HCT116 (cell line): ENCODE measurements around the gene NR4A1. TPM values are rescaled to one million over a fixed set of nuclear protein-coding genes. Genes with fewer than 3 reads are reported as not detected.

Source experiments
- ATAC-seq: fragments of 200-7000 bp; cut with Tn5 transposase; 2 replicates; pipeline ENCODE4 v1.9.1; 2020; ENCODE audit warnings: mild to moderate bottlenecking, moderate library complexity
- BruUV-seq: library from RNA; stranded (reverse); fragments of 400-500 nt; replicated peaks from 2 replicates; lab custom pipeline; 2021; lab: Mats Ljungman, UMichigan
- CTCF ChIA-PET: fragments of 300-600 bp; sonication (Branson Sonifier 250); formaldehyde crosslinking; loops from one replicate; lab custom pipeline; 2021; ENCODE audit warnings: antibody characterized with exemption; lab: Charles Lee
- POLR2A ChIA-PET: fragments of 300-600, 350-600 bp; sonication (Branson Sonifier 250); formaldehyde crosslinking; loops from one replicate; lab custom pipeline; 2021; ENCODE audit warnings: antibody characterized with exemption; lab: Charles Lee
- RAD21 ChIA-PET, 2 experiments: fragments of 300-600 bp; sonication (Branson Sonifier 250); formaldehyde crosslinking; loops; one replicate each; lab custom pipeline; 2023; ENCODE audit warnings: low total read pairs in 2 of 2; ENCODE audit not compliant: uncharacterized antibody in 2 of 2, unreplicated experiment in 2 of 2, low non-redundant PET in 1 of 2; lab: Charles Lee
- DNase-seq: peaks from one replicate; pipeline ENCODE4 v3.0.0-alpha.2; 2010; ENCODE audit warnings: low read depth, low spot score
- H2AFZ ChIP-seq: fragments of 200-600 bp; shearing (Covaris generic), sonication (generic); 2 replicates; pipeline ENCODE4 v1.6.1; 2017; ENCODE audit warnings: low read depth, mixed run types, mixed read lengths, antibody characterized with exemption, low read length; ENCODE audit not compliant: poor library complexity, severe bottlenecking
- H3K27ac ChIP-seq: 2 replicates; pipeline ENCODE4 v1.5.1; 2012; ENCODE audit warnings: low read depth, low read length
- H3K27me3 ChIP-seq: fragments of 200-600 bp; sonication (generic); 2 replicates; pipeline ENCODE4 v1.6.1; 2016; ENCODE audit warnings: mixed run types, low read length, mixed read lengths; ENCODE audit not compliant: insufficient read depth
- H3K36me3 ChIP-seq, 2 experiments: fragments of 200-500 bp in 1 of 2; fragments of 200-600 bp in 1 of 2; sonication (Bioruptor generic) in 1 of 2; sonication (generic) in 1 of 2; 2 replicates each; pipeline versions ENCODE4 v1.5.1 to v1.6.1; 2014 to 2016; ENCODE audit warnings: low read length in 2 of 2, inconsistent platforms in 1 of 2, mixed read lengths in 1 of 2, mixed run types in 1 of 2; ENCODE audit not compliant: insufficient read depth in 2 of 2, control insufficient read depth in 1 of 2
- H3K4me1 ChIP-seq, 2 experiments: fragments of 200-600 bp in 1 of 2; sonication (generic) in 1 of 2; 2 replicates each; pipeline versions ENCODE4 v1.5.1 to v1.6.1; 2012 to 2017; ENCODE audit warnings: low read length in 2 of 2, inconsistent platforms in 1 of 2, mild to moderate bottlenecking in 1 of 2, mixed read lengths in 1 of 2, mixed run types in 1 of 2, moderate library complexity in 1 of 2; ENCODE audit not compliant: insufficient read depth in 2 of 2, control insufficient read depth in 1 of 2
- H3K4me2 ChIP-seq: fragments of 200-600 bp; sonication (generic); 2 replicates; pipeline ENCODE4 v1.6.1; 2017; ENCODE audit warnings: mixed run types, low read length, mixed read lengths
- H3K4me3 ChIP-seq, 2 experiments: fragments of 200-600 bp in 1 of 2; sonication (generic) in 1 of 2; replicated peaks in 1 of 2; 2 replicates each; pipeline ENCODE4 v1.5.1; 2011 to 2016; ENCODE audit warnings: low read length in 2 of 2, control low read depth in 1 of 2, low read depth in 1 of 2, mild to moderate bottlenecking in 1 of 2, mixed read lengths in 1 of 2, mixed run types in 1 of 2
- H3K79me2 ChIP-seq: fragments of 200-600 bp; sonication (generic); 2 replicates; pipeline ENCODE4 v1.6.1; 2017; ENCODE audit warnings: mild to moderate bottlenecking, mixed run types, low read length, moderate library complexity, mixed read lengths; ENCODE audit not compliant: insufficient read depth
- H3K9ac ChIP-seq: fragments of 200-600 bp; sonication (generic); 2 replicates; pipeline ENCODE4 v1.6.1; 2016; ENCODE audit warnings: low read length, mixed read lengths
- H3K9me2 ChIP-seq: fragments of 200-600 bp; sonication (generic), shearing (Covaris generic); 2 replicates; pipeline ENCODE4 v1.6.1; 2017; ENCODE audit warnings: mixed run types, mild to moderate bottlenecking, moderate library complexity; ENCODE audit not compliant: insufficient read depth
- H3K9me3 ChIP-seq, 2 experiments: fragments of 200-500 bp in 1 of 2; fragments of 200-600 bp in 1 of 2; sonication (Bioruptor generic) in 1 of 2; sonication (generic) in 1 of 2; 2 replicates each; pipeline ENCODE4 v1.6.1; 2014 to 2017; ENCODE audit warnings: low read length in 2 of 2, mixed read lengths in 2 of 2, inconsistent platforms in 1 of 2, low read depth in 1 of 2, mild to moderate bottlenecking in 1 of 2, mixed run types in 1 of 2, moderate library complexity in 1 of 2; ENCODE audit not compliant: control insufficient read depth in 1 of 2, insufficient read depth in 1 of 2
- H4K20me1 ChIP-seq: fragments of 200-600 bp; sonication (generic), shearing (Covaris generic); 2 replicates; pipeline ENCODE4 v1.6.1; 2017; ENCODE audit warnings: mixed run types, mild to moderate bottlenecking, moderate library complexity; ENCODE audit not compliant: insufficient read depth
- EGR1 ChIP-seq: IDR thresholded peaks from 2 replicates; pipeline ENCODE4 v1.6.1; 2012; ENCODE audit warnings: low read depth
- ELF1 ChIP-seq: IDR thresholded peaks from 2 replicates; pipeline ENCODE4 v1.6.1; 2012; ENCODE audit warnings: low read depth, borderline replicate concordance
- EZH2 ChIP-seq: fragments of 200-600 bp; sonication (generic); IDR thresholded peaks from 2 replicates; pipeline ENCODE4 v1.6.1; 2017; ENCODE audit warnings: antibody characterized with exemption, mixed run types
- EZH2phosphoT487 ChIP-seq: fragments of 200-600 bp; IDR thresholded peaks from 2 replicates; pipeline ENCODE4 v1.6.1; 2018; ENCODE audit warnings: antibody characterized with exemption, borderline replicate concordance
- JUND ChIP-seq: IDR thresholded peaks from 2 replicates; pipeline ENCODE4 v1.6.1; 2012
- POLR2A ChIP-seq: IDR thresholded peaks from 2 replicates; pipeline ENCODE4 v1.7.0; 2011; ENCODE audit warnings: borderline replicate concordance; ENCODE audit not compliant: insufficient read depth, insufficient read length; ENCODE audit errors: extremely low read depth
- POLR2AphosphoS5 ChIP-seq: IDR thresholded peaks from 2 replicates; pipeline ENCODE4 v1.6.1; 2011; ENCODE audit warnings: mild to moderate bottlenecking, low read depth, low read length, moderate library complexity
- SIN3A ChIP-seq: IDR thresholded peaks from 2 replicates; pipeline ENCODE4 v1.6.1; 2012; ENCODE audit warnings: low read depth
- TCF7L2 ChIP-seq: IDR thresholded peaks from 2 replicates; pipeline ENCODE4 v1.7.0; 2011; ENCODE audit warnings: borderline replicate concordance, inconsistent platforms; ENCODE audit not compliant: insufficient read depth, insufficient read length; ENCODE audit errors: extremely low read depth
- YY1 ChIP-seq: IDR thresholded peaks from 2 replicates; pipeline ENCODE4 v1.6.1; 2011; ENCODE audit warnings: low read length, low read depth, moderate library complexity, mild to moderate bottlenecking; ENCODE audit not compliant: insufficient replicate concordance; ENCODE audit errors: extremely low read depth
- ZNF274 ChIP-seq: fragments of 200-500 bp; sonication (Bioruptor generic); IDR thresholded peaks from 2 replicates; pipeline ENCODE4 v1.6.1; 2014; ENCODE audit warnings: mild to moderate bottlenecking, low read depth, low read length, inconsistent platforms
- intact Hi-C: fragments of 100-400 bp; cut with micrococcal nuclease; formaldehyde crosslinking; loops from 2 replicates; pipeline ENCODE4 v1.10.0; 2022
- total RNA-seq: library from RNA; stranded (reverse); gene quantifications from one replicate; pipeline ENCODE4 v1.2.1, GENCODE V29; 2021; ENCODE audit not compliant: unreplicated experiment
- TF ChIP-seq, protein P1 (sequence below): IDR thresholded peaks from 2 replicates; pipeline ENCODE4 v1.6.1; 2012
- TF ChIP-seq, protein P2 (sequence below): IDR thresholded peaks from 2 replicates; pipeline ENCODE4 v1.6.1; 2012
- TF ChIP-seq, protein P3 (sequence below): IDR thresholded peaks from 2 replicates; pipeline ENCODE4 v1.6.1; 2011; ENCODE audit warnings: mild to moderate bottlenecking, low read length, moderate library complexity; ENCODE audit not compliant: insufficient replicate concordance; ENCODE audit errors: extremely low read depth

NR4A1 gene
- total RNA-seq, 1 experiment from 2014 or later: 35.3 TPM

DNA sequence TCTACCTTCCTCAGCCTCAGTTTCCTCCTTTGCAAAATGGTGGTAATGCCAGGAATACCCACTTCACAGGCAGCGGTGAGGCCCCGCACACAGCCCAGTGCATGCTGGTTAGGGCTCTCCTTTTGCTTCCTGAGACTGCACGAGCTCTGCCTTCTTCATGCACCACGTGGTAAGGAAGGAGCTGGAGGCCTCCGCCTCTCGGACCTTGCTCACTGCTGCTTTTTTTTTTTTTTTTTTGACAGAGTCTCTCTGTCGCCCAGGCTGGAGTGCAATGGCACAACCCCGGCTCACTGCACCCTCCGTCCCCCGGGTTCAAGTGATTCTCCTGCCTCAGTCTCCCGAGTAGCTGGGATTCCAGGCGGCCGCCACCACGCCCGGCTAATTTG is 26.4 kb upstream of the NR4A1 start:
- peaks cover 30 to 63% of the 10 kb centered on the region in 2 experiments for H3K4me1 ChIP-seq
- TF ChIP-seq EZH2phosphoT487 (no peak), POLR2AphosphoS5 (peak; percentile 68), EZH2 (no peak)
- TF ChIP-seq, protein P1, sequence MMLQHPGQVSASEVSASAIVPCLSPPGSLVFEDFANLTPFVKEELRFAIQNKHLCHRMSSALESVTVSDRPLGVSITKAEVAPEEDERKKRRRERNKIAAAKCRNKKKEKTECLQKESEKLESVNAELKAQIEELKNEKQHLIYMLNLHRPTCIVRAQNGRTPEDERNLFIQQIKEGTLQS: no peak
- TF ChIP-seq, all 23 proteins: peak for 1
- ATAC-seq (peak; percentile 16), DNase-seq (peak; percentile 76)
- Histone ChIP-seq H3K9ac (peak overlapping the region; percentile 64), H3K4me3 (peak overlapping the region; percentile 47 to 62), H3K36me3 (no peaks in the 10 kb centered on the region), H3K79me2 (no peaks in the 10 kb centered on the region), H3K9me2 (no peaks in the 10 kb centered on the region), H2AFZ (no peak overlapping the region), H3K27me3 (no peaks in the 10 kb centered on the region), H3K27ac (peak overlapping the region; percentile 77), H3K9me3 (no peaks in the 10 kb centered on the region), H3K4me2 (peak overlapping the region; percentile 86), H4K20me1 (no peaks in the 10 kb centered on the region)
- ChIA-PET CTCF (interaction anchor here (0.8 to 8.6 kb wide), 39 partner anchors 11 to 927 kb away, joined by 3 to 174 read pairs (median 5); partner anchors contain the start of genes ATG101, NR4A1 and SMIM41), RAD21 (interaction anchor here (0.6 to 2.1 kb wide), 15 partner anchors 20 to 97 kb away, joined by 3 to 13 read pairs (median 5); partner anchors contain the start of gene ATG101 (in 1 of the 2)), POLR2A (interaction anchor here (0.6 to 3.4 kb wide), 12 partner anchors 8 to 1342 kb away, joined by 3 to 18 read pairs (median 4); partner anchors contain the start of genes ATG101 and NR4A1)
- no TSS peak for BruUV-seq
- intact Hi-C loops: loop anchor here (1.0 to 5.0 kb wide), 5 partner anchors 44 to 133 kb away; partner anchors contain the start of gene ATG101

DNA sequence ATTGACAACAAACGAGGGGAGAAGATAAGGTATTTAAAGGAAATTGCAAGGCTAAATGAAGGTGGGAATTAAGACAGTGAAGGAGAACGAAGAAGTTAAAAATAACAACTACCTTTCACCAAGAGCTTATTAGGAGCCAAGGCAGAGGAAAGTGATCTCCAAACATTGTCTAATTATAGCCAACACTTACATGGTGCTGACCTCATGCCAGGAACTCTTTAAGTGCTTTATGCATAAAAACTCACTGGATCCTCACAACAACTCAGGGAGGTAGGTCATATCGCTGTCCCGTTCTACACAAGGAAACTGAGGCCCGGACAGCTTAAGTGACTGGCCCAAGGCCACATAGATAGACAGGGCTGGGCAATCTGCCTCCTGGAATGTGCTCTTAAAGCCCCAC is 25.0 kb upstream of the NR4A1 start:
- no peaks in the 10 kb centered on the region for H4K20me1 ChIP-seq
- H3K4me1 ChIP-seq: peaks cover 34 to 58% of the 10 kb centered on the region in 2 experiments
- H3K27me3 ChIP-seq: no peaks in the 10 kb centered on the region
- TSS peak; percentile 49 for BruUV-seq
- H3K9me2 ChIP-seq: no peaks in the 10 kb centered on the region
- peak overlapping the region; percentile 64; the same call in 1 of the 2 replicates for H3K9ac ChIP-seq
- H2AFZ ChIP-seq: no peak overlapping the region
- peak overlapping the region; percentile 86 for H3K4me2 ChIP-seq
- H3K9me3 ChIP-seq: no peaks in the 10 kb centered on the region
- H3K79me2 ChIP-seq: no peaks in the 10 kb centered on the region
- H3K27ac ChIP-seq: no peak overlapping the region
- ChIA-PET POLR2A (interaction anchor here (1.5 to 3.4 kb wide), 6 partner anchors 11 to 90 kb away, joined by 6 to 18 read pairs (median 12); partner anchors contain the start of genes ATG101 and NR4A1), CTCF (interaction anchor here (1.1 to 8.6 kb wide), 21 partner anchors 9 to 133 kb away, joined by 3 to 174 read pairs (median 22); partner anchors contain the start of genes ATG101, NR4A1 and SMIM41), RAD21 (interaction anchor here (0.7 to 2.1 kb wide), 8 partner anchors 46 to 121 kb away, joined by 3 to 12 read pairs (median 3); no protein-coding TSS in a partner anchor)
- intact Hi-C loops: no loop called here
- ATAC-seq: no peak
- DNase-seq: no peak
- no peaks in the 10 kb centered on the region for H3K36me3 ChIP-seq
- peak overlapping the region in 1 of 2 experiments; percentile 62; a peak in 1 of 4 replicates for H3K4me3 ChIP-seq
- TF ChIP-seq TCF7L2: no peak
- TF ChIP-seq SIN3A: no peak
- TF ChIP-seq EZH2: no peak
- TF ChIP-seq, protein P2, sequence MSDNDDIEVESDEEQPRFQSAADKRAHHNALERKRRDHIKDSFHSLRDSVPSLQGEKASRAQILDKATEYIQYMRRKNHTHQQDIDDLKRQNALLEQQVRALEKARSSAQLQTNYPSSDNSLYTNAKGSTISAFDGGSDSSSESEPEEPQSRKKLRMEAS: no peak
- no peak for TF ChIP-seq POLR2A
- TF ChIP-seq ELF1: no peak
- TF ChIP-seq ZNF274: no peak
- TF ChIP-seq YY1: no peak
- TF ChIP-seq, protein P3, sequence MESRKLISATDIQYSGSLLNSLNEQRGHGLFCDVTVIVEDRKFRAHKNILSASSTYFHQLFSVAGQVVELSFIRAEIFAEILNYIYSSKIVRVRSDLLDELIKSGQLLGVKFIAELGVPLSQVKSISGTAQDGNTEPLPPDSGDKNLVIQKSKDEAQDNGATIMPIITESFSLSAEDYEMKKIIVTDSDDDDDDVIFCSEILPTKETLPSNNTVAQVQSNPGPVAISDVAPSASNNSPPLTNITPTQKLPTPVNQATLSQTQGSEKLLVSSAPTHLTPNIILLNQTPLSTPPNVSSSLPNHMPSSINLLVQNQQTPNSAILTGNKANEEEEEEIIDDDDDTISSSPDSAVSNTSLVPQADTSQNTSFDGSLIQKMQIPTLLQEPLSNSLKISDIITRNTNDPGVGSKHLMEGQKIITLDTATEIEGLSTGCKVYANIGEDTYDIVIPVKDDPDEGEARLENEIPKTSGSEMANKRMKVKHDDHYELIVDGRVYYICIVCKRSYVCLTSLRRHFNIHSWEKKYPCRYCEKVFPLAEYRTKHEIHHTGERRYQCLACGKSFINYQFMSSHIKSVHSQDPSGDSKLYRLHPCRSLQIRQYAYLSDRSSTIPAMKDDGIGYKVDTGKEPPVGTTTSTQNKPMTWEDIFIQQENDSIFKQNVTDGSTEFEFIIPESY: no peak
- no peak for TF ChIP-seq JUND
- TF ChIP-seq POLR2AphosphoS5: no peak
- no peak for TF ChIP-seq EGR1
